Parathyroid adenoma (tissue), 2 donors: ENCODE measurements around the gene TBC1D4.

Experiments
- H2AFZ ChIP-seq: fragments of 300-600 bp; sonication (generic); one replicate; pipeline ENCODE4 v1.7.0; 2017; ENCODE audit warnings: antibody characterized with exemption, mild to moderate bottlenecking
- H3K27ac ChIP-seq: fragments of 300-600 bp; sonication (generic); one replicate; pipeline ENCODE4 v1.7.0; 2017
- H3K27me3 ChIP-seq: fragments of 300-600 bp; sonication (generic); one replicate; pipeline ENCODE4 v1.7.0; 2017; ENCODE audit warnings: low read length; ENCODE audit not compliant: control insufficient read depth, insufficient read depth
- H3K36me3 ChIP-seq: fragments of 300-600 bp; sonication (generic); one replicate; pipeline ENCODE4 v1.7.0; 2017; ENCODE audit warnings: low read length; ENCODE audit not compliant: control insufficient read depth, insufficient read depth
- H3K4me1 ChIP-seq: fragments of 300-600 bp; sonication (generic); one replicate; pipeline ENCODE4 v1.7.0; 2017; ENCODE audit warnings: control low read depth
- H3K4me2 ChIP-seq: fragments of 300-600 bp; sonication (generic); one replicate; pipeline ENCODE4 v1.7.0; 2017; ENCODE audit warnings: low read length
- H3K4me3 ChIP-seq: fragments of 300-600 bp; sonication (generic); one replicate; pipeline ENCODE4 v1.7.0; 2017; ENCODE audit warnings: low read depth, low read length
- H3K79me2 ChIP-seq: fragments of 300-600 bp; sonication (generic); one replicate; pipeline ENCODE4 v1.7.0; 2017; ENCODE audit warnings: control low read depth
- H3K9ac ChIP-seq: fragments of 300-600 bp; sonication (generic); one replicate; pipeline ENCODE4 v1.7.0; 2017; ENCODE audit warnings: mild to moderate bottlenecking
- H3K9me3 ChIP-seq: fragments of 300-600 bp; sonication (generic); one replicate; pipeline ENCODE4 v1.7.0; 2017; ENCODE audit warnings: low read length; ENCODE audit not compliant: control insufficient read depth
- CTCF ChIP-seq: fragments of 300-600 bp; sonication (generic); IDR thresholded peaks from one replicate; pipeline ENCODE4 v1.7.0; 2017; ENCODE audit warnings: antibody characterized with exemption, mild to moderate bottlenecking
- donor health status: primary hyperparathyroidism.

The TBC1D4 gene

DNA sequence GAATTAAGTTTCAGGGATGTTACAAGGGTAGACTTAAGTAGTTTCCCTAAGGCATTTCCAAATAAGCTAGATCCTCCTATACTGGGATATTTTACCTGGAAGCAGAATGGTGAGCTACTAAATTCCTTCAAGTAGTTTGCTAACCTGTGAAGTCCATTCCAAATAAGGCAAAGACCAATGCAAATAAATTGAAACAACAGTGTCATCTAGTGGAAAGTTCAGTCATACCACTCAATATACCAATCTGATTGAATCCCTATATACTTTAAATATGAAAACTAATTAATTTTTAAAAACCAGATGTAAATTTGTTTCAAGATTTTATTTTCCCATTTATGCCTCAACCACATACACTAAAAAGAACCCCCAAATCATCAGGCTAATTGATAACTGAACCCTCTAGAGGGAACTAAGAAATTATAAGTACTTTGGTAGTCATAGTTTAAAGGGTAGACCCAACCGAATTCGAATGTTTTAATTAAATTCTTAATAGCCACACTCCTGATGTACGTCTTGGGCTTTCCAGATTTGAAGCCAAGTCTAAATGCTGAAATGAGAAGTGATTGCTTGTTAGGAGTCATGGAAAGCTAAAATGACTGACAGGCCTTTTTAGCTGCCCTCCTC is 223.7 kb downstream of the TBC1D4 start:
- no peak overlapping the region for H3K4me2 ChIP-seq
- no peaks in the 10 kb centered on the region for H3K27me3 ChIP-seq

DNA sequence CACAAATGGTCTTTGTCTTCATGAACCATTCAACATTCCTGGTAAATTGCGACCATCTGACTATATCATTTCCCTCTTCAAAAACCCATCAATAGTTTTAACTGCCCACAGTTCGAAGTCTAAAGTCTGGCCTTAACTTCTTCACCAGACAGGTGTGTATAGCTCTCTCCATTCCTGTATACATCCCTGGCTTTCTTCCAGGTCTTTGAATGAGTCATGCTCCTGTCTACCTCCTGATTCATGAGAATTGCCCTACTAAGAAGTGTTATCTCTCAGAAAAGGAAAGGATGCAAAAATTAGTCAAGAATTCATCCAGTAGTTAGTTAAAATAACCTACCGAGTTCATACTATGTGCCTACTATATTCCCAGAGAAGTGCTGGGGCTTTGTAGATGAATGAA is 225.0 kb downstream of the TBC1D4 start:
- Histone ChIP-seq H3K4me1 (no peaks in the 10 kb centered on the region), H3K36me3 (no peaks in the 10 kb centered on the region), H2AFZ (no peak overlapping the region), H3K9me3 (no peaks in the 10 kb centered on the region), H3K4me3 (no peak overlapping the region), H3K79me2 (no peaks in the 10 kb centered on the region), H3K27ac (no peak overlapping the region), H3K27me3 (no peaks in the 10 kb centered on the region), H3K4me2 (no peak overlapping the region), H3K9ac (no peak overlapping the region)
- TF ChIP-seq CTCF: no peak

More for the DNA sequence above, 223.7 kb downstream of the TBC1D4 start:
- Histone ChIP-seq H3K36me3 (no peaks in the 10 kb centered on the region), H3K79me2 (no peaks in the 10 kb centered on the region), H3K9ac (no peak overlapping the region), H3K27ac (no peak overlapping the region), H3K4me3 (no peak overlapping the region), H3K9me3 (no peaks in the 10 kb centered on the region), H3K4me1 (no peaks in the 10 kb centered on the region), H2AFZ (no peak overlapping the region)
- TF ChIP-seq CTCF: no peak

DNA sequence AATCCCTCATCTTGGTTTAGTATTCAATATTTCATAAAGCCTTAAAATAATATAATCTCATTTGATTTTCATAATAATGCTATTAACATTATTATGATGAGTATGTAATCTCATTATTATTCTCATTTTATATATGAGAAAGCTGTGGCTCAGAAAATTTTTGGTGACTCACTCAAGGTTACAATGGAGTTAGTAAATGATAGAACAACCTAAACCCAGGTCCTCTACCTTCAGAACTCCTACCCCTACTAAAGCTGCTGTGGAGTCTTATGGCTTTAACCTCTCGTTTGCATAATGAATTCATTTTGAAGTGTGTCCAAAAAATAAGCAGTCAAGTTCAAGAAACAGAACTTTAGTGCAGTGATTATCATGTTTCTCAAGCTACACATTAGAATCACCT is 226.3 kb downstream of the TBC1D4 start:
- Histone ChIP-seq H3K9ac (no peak overlapping the region), H3K4me2 (no peak overlapping the region), H3K36me3 (no peaks in the 10 kb centered on the region), H2AFZ (no peak overlapping the region), H3K79me2 (no peaks in the 10 kb centered on the region), H3K27ac (no peak overlapping the region), H3K4me1 (no peaks in the 10 kb centered on the region), H3K4me3 (no peak overlapping the region), H3K9me3 (no peaks in the 10 kb centered on the region), H3K27me3 (no peaks in the 10 kb centered on the region)
- TF ChIP-seq CTCF: no peak

DNA sequence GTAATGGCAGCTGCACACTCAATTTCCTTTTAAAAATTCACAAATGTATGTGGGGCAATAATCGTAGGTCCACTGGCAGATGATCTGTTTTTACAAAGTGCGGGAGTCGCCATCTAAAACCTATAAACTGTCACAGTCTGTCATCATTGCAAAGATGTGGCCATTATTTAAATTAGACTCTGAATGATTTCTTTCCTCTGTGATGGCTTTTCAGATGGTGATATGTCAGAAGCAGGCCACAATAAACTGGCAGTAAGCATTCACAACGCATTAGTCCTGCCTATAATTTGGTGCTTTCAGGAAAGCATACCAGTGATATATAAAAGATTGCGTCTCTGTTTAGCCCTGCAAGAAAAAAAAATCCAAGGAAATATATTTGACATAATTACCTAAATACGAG is 226.8 kb downstream of the TBC1D4 start:
- no peak for TF ChIP-seq CTCF

DNA sequence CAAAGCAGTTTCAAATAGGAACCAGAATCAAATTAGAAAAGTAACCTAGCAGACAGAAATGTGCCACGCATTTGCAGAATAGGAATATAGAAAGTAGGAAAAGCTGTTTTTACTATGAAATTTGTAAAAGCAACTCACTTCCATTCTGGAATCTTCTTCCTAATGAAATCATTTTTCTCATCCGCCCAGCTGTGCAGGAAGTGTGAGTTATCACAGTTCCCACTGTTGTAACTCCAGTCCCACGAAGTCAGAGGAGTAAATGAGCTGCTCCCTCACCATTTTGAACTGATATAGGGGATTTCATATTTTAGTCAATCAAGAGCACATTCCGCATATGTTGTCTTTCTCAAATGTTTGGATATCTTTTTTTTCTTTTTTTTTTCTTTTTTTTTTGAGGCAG is 230.8 kb downstream of the TBC1D4 start:
- no peaks in the 10 kb centered on the region for H3K27me3 ChIP-seq
- no peak for TF ChIP-seq CTCF
- no peak overlapping the region for H3K27ac ChIP-seq
- no peaks in the 10 kb centered on the region for H3K79me2 ChIP-seq
- H2AFZ ChIP-seq: no peak overlapping the region
- no peaks in the 10 kb centered on the region for H3K9me3 ChIP-seq
- H3K4me3 ChIP-seq: no peak overlapping the region
- no peaks in the 10 kb centered on the region for H3K36me3 ChIP-seq
- no peak overlapping the region for H3K9ac ChIP-seq
- no peak overlapping the region for H3K4me2 ChIP-seq
- no peaks in the 10 kb centered on the region for H3K4me1 ChIP-seq

More for the DNA sequence above, 226.8 kb downstream of the TBC1D4 start:
- H3K4me2 ChIP-seq: no peak overlapping the region
- H3K79me2 ChIP-seq: no peaks in the 10 kb centered on the region
- H2AFZ ChIP-seq: no peak overlapping the region
- H3K27me3 ChIP-seq: no peaks in the 10 kb centered on the region
- no peak overlapping the region for H3K9ac ChIP-seq
- H3K4me3 ChIP-seq: no peak overlapping the region
- H3K27ac ChIP-seq: no peak overlapping the region
- H3K4me1 ChIP-seq: no peaks in the 10 kb centered on the region
- no peaks in the 10 kb centered on the region for H3K9me3 ChIP-seq
- H3K36me3 ChIP-seq: no peaks in the 10 kb centered on the region
